T-helper 22 cell (primary cell): ENCODE data around the gene MRPS22.
"Not testable (repeated sequence)": the region's sequence is repeated elsewhere in the genome, so short reads cannot be mapped to it uniquely, and the experiment has no call there.

Source experiments
- DNase-seq: peaks from one replicate; pipeline ENCODE4 v3.0.0-alpha.2; 2020; ENCODE audit warnings: low read depth

The MRPS22 gene

GRCh38 chr3:139396707-139397106 is 52.9 kb downstream of the MRPS22 start:
- no peak for DNase-seq

- DNase-seq: not testable (repeated sequence)
These were observed 57.3 kb downstream of the MRPS22 start for GRCh38 chr3:139401155-139401554.
